SJSA1 (cell line): Measurements from ENCODE around the gene FMNL1. TPM values are rescaled to one million over a fixed set of nuclear protein-coding genes. Genes with fewer than 3 reads are reported as not detected.
A peak's percentile ranks its signal among the peaks of the same experiment; 100 is the strongest.
"Not testable (repeated sequence)": the region's sequence is repeated elsewhere in the genome, so short reads cannot be mapped to it uniquely, and the experiment has no call there.

ENCODE experiments used
- DNase-seq, 2 experiments: peaks; one replicate each; pipeline ENCODE4 v3.0.0-alpha.2; 2015 to 2020; ENCODE audit warnings: low spot score in 2 of 2, low read depth in 1 of 2
- H3K27ac ChIP-seq: fragments of 250-450 bp; sonication (Bioruptor Pico); 2 replicates; pipeline ENCODE4 v1.5.1; 2020; ENCODE audit warnings: mild to moderate bottlenecking, moderate library complexity
- H3K27me3 ChIP-seq: fragments of 250-450 bp; sonication (Bioruptor Pico); replicated peaks from 2 replicates; pipeline ENCODE4 v1.5.1; 2020; ENCODE audit warnings: mild to moderate bottlenecking, moderate library complexity
- H3K36me3 ChIP-seq: fragments of 250-450 bp; sonication (Bioruptor Pico); 2 replicates; pipeline ENCODE4 v1.5.1; 2020; ENCODE audit warnings: mild to moderate bottlenecking
- H3K4me1 ChIP-seq: fragments of 250-450 bp; sonication (Bioruptor Pico); replicated peaks from 2 replicates; pipeline ENCODE4 v1.6.1; 2021; ENCODE audit warnings: mild to moderate bottlenecking
- H3K4me3 ChIP-seq: fragments of 250-450 bp; sonication (Bioruptor Pico); 2 replicates; pipeline ENCODE4 v1.5.1; 2020; ENCODE audit warnings: mild to moderate bottlenecking
- H3K9me3 ChIP-seq: fragments of 250-450 bp; sonication (Bioruptor Pico); replicated peaks from 2 replicates; pipeline ENCODE4 v1.5.1; 2020; ENCODE audit warnings: mild to moderate bottlenecking
- total RNA-seq: library from RNA; depleted of rRNA; stranded (reverse); fragments of >200 nt; shearing (Covaris generic); gene quantifications from 2 replicates; pipeline ENCODE4 v1.2.3, GENCODE V29; 2014

The FMNL1 gene
- total RNA-seq, 1 experiment from 2014 or later, result not detected

GRCh38 chr17:45247429-45248131, 25.9 kb downstream of the FMNL1 start:
- DNase-seq, result peak; percentile 85 to 96

DNA sequence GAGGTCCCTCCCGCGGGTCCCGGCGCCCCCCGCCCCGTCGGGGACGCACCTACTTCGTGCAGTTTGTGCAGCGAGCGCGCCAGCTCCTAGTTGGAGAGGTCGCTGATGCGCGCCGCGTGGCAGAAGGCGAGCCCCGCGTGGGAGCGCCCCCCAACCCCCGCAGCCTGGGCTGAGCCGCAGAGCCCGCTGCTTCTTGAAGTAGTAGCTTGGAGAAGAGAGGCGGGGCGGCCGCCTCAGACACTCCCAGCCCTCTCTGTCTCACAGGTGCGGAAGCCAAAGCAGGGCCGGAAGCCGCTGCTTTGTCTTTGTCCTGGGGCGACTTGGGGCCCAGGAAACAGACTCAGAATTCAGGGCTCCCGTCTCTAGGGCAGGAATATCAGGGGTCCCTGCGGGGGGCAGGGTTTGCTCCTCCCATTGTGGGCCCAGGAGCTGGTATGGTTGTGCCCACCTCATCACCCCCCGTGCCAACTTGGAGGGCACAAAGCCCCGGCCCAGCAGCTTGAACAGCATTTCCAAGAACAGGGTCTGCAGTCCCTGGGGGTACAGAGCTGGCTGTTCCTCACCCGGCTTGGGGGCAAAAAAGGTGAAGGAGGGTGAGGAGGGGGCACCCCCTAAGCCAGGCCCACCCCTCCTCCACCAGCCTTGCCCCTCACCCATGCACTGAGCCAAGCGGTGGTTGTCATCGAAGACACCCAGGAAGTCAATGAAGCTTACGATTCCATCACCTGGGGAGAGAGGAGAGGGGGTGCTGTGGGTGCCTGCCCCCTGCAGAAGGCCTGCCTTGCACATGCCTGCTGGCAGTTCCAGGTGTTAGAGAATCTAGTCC, 26.7 kb downstream of the FMNL1 start:
- Histone ChIP-seq H3K4me1 (peaks cover 16% of the 10 kb centered on the region), H3K4me3 (peak overlapping the region; percentile 44), H3K27ac (no peak overlapping the region), H3K9me3 (no peaks in the 10 kb centered on the region; the same call in 1 of the 2 replicates), H3K27me3 (no peaks in the 10 kb centered on the region), H3K36me3 (no peaks in the 10 kb centered on the region)
- DNase-seq, result no peak

More at GRCh38 chr17:45247429-45248131, 25.9 kb downstream of the FMNL1 start:
- H3K36me3 ChIP-seq, result no peaks in the 10 kb centered on the region
- peak overlapping the region; percentile 44 for H3K4me3 ChIP-seq
- no peaks in the 10 kb centered on the region; the same call in 1 of the 2 replicates for H3K9me3 ChIP-seq
- no peaks in the 10 kb centered on the region for H3K27me3 ChIP-seq
- peaks cover 16% of the 10 kb centered on the region for H3K4me1 ChIP-seq
- no peak overlapping the region for H3K27ac ChIP-seq

DNA sequence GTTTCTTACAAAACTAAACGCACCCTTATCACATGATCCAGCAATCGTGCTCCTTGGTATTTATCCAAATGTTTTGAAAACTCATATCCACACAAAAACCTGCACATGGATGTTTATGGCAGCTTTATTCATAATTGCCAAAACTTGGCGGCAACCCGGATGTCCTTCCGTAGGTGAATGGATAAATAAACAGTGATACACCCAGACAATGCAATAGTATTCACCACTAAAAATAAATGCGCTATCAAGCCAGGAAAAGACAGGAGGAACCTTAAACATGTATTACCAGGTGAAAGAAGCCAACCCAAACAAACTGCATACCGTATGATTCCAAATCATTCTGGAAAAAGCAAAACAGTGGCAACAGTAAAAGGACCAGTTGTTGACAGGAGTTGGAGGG, 30.2 kb downstream of the FMNL1 start:
- no peak for DNase-seq

GRCh38 chr17:45253237-45253636, 31.6 kb downstream of the FMNL1 start:
- not testable (repeated sequence) for H3K9me3 ChIP-seq, H3K4me1 ChIP-seq, H3K4me3 ChIP-seq, H3K36me3 ChIP-seq, H3K27me3 ChIP-seq, DNase-seq, H3K27ac ChIP-seq

More for the DNA sequence above, 30.2 kb downstream of the FMNL1 start:
- Histone ChIP-seq H3K36me3 (no peaks in the 10 kb centered on the region), H3K27ac (no peak overlapping the region), H3K27me3 (no peaks in the 10 kb centered on the region; the same call in 1 of the 2 replicates), H3K4me3 (no peak overlapping the region; the same call in 1 of the 2 replicates), H3K9me3 (no peaks in the 10 kb centered on the region; the same call in 1 of the 2 replicates), H3K4me1 (peaks cover 9% of the 10 kb centered on the region; the same call in 1 of the 2 replicates)

GRCh38 chr17:45253879-45254278, 32.2 kb downstream of the FMNL1 start:
- Histone ChIP-seq H3K27ac (no peak overlapping the region), H3K27me3 (no peaks in the 10 kb centered on the region; the same call in 1 of the 2 replicates), H3K4me1 (peaks cover 5% of the 10 kb centered on the region; the same call in 1 of the 2 replicates), H3K4me3 (no peak overlapping the region), H3K9me3 (no peaks in the 10 kb centered on the region; the same call in 1 of the 2 replicates), H3K36me3 (no peaks in the 10 kb centered on the region)
- DNase-seq, result no peak

DNA sequence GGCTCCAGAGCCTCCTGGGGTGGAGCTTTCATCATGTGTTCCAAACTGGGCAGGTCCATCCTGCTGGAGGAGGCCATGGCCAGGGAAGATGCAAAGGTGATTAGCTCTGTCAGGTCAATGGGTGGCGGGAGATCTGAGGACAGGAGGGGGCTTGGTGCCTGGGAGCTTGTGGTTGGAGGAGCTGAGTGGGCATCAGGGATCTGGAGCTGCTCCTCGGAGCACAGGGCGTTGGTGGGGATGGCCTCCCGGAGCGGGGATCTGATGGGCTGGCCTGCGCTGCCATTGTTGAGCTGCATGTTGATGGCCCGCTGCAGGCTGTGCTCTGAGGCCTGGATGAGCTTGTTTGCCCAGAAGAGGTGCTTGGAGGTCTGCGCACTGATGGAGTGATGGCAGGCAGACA, 33.7 kb downstream of the FMNL1 start:
- no peak for DNase-seq
- H3K27me3 ChIP-seq, result no peaks in the 10 kb centered on the region; the same call in 1 of the 2 replicates
- no peak overlapping the region for H3K27ac ChIP-seq
- peaks cover 5% of the 10 kb centered on the region; the same call in 1 of the 2 replicates for H3K4me1 ChIP-seq
- H3K4me3 ChIP-seq, result no peak overlapping the region
- H3K36me3 ChIP-seq, result no peaks in the 10 kb centered on the region
- H3K9me3 ChIP-seq, result no peaks in the 10 kb centered on the region; the same call in 1 of the 2 replicates

DNA sequence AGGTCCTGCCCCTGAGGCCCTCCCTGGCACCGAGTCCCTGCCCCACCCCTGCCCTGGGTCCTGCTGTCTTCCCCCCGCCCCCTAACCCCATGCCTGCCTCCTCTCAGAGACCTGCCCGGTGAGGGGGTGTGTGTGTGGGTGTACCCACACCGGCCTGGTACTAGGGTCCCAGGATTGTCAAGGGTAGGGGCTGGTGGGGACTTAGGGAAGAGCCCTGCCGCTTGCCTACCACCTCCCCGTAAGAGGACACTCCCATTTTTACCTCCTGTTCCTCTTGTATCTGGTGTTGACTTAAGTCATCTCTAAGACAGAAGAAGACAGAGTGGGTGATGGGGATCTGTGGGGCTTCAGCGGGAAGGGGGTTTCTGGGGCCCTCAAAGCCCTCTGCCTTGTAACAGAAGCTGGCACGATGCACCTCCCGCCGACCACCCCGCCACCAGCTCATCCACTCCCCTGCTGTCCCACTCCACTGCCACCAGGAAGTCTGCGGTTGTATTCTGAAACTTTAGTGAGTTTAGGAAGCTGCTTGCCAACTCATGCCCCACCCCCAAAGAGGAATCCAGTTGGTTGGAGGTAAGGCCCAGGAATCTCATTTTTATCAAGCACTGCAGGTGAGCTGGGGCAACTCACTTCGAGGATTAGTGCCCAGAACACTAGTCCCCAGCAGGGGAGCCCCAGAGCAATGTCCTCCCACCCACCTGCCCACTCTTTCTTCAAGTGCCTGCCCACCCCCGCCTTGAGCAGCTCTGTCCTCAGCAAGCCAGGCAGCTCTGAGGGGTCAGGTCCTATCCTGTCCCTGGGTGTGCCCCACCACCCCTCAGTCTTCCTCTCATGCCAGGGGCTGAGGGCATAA, 34.7 kb downstream of the FMNL1 start:
- DNase-seq, result no peak
- Histone ChIP-seq H3K9me3 (no peaks in the 10 kb centered on the region; the same call in 1 of the 2 replicates), H3K4me1 (peaks cover 5% of the 10 kb centered on the region; the same call in 1 of the 2 replicates), H3K36me3 (no peaks in the 10 kb centered on the region), H3K4me3 (no peak overlapping the region), H3K27me3 (no peaks in the 10 kb centered on the region; the same call in 1 of the 2 replicates), H3K27ac (no peak overlapping the region)

- H3K27ac ChIP-seq, result no peak overlapping the region
- H3K4me3 ChIP-seq, result no peak overlapping the region
- H3K4me1 ChIP-seq, result peaks cover 3% of the 10 kb centered on the region
- no peaks in the 10 kb centered on the region; the same call in 1 of the 2 replicates for H3K27me3 ChIP-seq
- H3K36me3 ChIP-seq, result peaks cover 1% of the 10 kb centered on the region
- DNase-seq, result no peak
- no peaks in the 10 kb centered on the region; the same call in 1 of the 2 replicates for H3K9me3 ChIP-seq
Measured at GRCh38 chr17:45257115-45257514, 35.4 kb downstream of the FMNL1 start.

DNA sequence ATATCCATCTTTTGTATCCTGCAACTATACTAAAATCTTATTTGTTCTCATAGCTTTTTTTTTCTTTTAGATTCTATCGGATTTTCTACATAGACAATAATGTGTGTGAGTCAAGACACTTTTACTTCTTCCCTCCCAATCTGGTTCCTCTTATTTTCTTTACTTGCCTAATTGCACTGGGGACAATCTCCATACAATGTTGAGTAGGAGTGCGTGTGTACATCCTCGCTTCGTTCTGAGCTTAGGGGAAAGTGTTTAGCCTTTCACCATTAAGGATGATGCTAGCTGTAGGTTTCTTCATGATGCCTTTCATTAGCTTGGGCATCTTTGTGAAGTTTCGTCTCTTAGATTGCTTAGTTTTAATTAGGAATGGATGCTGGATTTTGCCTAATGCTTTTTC, 37.3 kb downstream of the FMNL1 start:
- no peak overlapping the region for H3K4me3 ChIP-seq
- H3K27me3 ChIP-seq, result no peaks in the 10 kb centered on the region; the same call in 1 of the 2 replicates
- H3K9me3 ChIP-seq, result no peaks in the 10 kb centered on the region; the same call in 1 of the 2 replicates
- DNase-seq, result no peak
- H3K36me3 ChIP-seq, result peaks cover 16% of the 10 kb centered on the region
- H3K4me1 ChIP-seq, result peaks cover 6% of the 10 kb centered on the region
- H3K27ac ChIP-seq, result no peak overlapping the region

DNA sequence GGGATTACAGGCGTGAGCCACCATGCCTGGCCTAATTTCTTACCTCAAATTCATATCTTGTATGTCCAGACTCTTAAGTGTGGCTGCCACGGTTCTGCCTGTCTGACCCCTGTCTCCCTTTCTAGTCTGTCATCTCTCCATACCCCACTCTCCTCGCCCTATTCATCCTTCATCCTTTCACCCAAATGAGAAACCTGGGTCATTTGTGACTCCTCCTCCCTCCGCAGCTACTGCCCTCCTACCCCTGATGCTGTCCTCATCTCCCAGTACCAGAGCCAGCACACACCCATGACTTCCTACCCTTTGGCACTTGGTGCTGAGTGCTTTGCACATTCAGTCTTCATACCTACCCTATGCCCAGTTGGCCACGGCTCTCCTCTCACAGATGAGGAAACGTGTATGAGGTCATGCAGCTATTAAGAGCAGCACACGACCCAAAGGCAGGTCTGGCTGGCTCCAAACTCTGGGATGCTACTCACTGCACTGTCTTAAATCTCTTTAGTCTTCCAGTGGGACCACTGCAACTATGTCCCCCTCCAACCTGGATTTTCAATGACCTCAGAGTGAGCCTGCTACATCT, 38.6 kb downstream of the FMNL1 start:
- H3K4me1 ChIP-seq, result peaks cover 6% of the 10 kb centered on the region
- H3K4me3 ChIP-seq, result no peak overlapping the region
- DNase-seq, result no peak
- no peaks in the 10 kb centered on the region for H3K9me3 ChIP-seq
- H3K27ac ChIP-seq, result no peak overlapping the region
- H3K36me3 ChIP-seq, result peaks cover 29% of the 10 kb centered on the region
- no peaks in the 10 kb centered on the region; the same call in 1 of the 2 replicates for H3K27me3 ChIP-seq

- H3K27me3 ChIP-seq, result no peaks in the 10 kb centered on the region
- no peaks in the 10 kb centered on the region for H3K9me3 ChIP-seq
- H3K27ac ChIP-seq, result no peak within 1 kb of the TSS
- peaks cover 45% of the 10 kb centered on the region for H3K36me3 ChIP-seq
- DNase-seq, result no peak
- peaks cover 13% of the 10 kb centered on the region for H3K4me1 ChIP-seq
- H3K4me3 ChIP-seq, result peak within 1 kb of the TSS; percentile 34
Measured at GRCh38 chr17:45261577-45262515, 40.2 kb downstream of the FMNL1 start, which contains the start of gene SPATA32. TSS of gene SPATA32 (minus strand) at chr17:45262094. CDS start at chr17:45262016, 78 bp downstream.
